Measurements from ENCODE around the gene BCAT1.
"Not testable (repeated sequence)": the region's sequence is repeated elsewhere in the genome, so short reads cannot be mapped to it uniquely, and the experiment has no call there.

DNA sequence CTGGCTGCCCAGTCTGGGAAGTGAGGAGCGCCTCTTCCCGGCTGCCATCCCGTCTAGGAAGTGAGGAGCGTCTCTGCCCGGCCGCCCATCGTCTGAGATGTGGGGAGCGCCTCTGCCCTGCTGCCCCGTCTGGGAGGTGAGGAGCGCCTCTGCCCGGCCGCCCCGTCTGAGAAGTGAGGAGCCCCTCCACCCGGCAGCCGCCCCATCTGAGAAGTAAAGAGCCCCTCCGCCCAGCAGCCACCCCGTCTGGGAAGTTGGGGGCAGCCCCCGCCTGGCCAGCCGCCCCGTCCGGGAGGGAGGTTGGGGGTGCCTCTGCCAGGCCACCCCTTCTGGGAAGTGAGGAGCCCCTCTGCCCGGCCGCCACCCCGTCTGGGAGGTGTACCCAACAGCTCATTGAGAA lies 22.8 kb downstream of the BCAT1 start:
- TF ChIP-seq, protein P1, sequence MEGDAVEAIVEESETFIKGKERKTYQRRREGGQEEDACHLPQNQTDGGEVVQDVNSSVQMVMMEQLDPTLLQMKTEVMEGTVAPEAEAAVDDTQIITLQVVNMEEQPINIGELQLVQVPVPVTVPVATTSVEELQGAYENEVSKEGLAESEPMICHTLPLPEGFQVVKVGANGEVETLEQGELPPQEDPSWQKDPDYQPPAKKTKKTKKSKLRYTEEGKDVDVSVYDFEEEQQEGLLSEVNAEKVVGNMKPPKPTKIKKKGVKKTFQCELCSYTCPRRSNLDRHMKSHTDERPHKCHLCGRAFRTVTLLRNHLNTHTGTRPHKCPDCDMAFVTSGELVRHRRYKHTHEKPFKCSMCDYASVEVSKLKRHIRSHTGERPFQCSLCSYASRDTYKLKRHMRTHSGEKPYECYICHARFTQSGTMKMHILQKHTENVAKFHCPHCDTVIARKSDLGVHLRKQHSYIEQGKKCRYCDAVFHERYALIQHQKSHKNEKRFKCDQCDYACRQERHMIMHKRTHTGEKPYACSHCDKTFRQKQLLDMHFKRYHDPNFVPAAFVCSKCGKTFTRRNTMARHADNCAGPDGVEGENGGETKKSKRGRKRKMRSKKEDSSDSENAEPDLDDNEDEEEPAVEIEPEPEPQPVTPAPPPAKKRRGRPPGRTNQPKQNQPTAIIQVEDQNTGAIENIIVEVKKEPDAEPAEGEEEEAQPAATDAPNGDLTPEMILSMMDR (IDR thresholded peaks at IDR 0.05), result not testable (repeated sequence)
- not testable (repeated sequence) for TF ChIP-seq EZH2 (IDR thresholded peaks at IDR 0.05; ENCODE audit: borderline replicate concordance, insufficient read depth, low read depth, low read length, poor library complexity, severe bottlenecking)

Measured in B cell (primary cell).